ENCODE data around the gene CDH13.

CDH13 gene

GRCh38 chr16:82626791-82627261 lies at the start of gene CDH13:
Gene CDH13, plus strand, starts transcription at chr16:82626969.
- Histone ChIP-seq H3K79me2 (ENCODE audit: control insufficient read depth, low read length) (no peaks in the 10 kb centered on the region), H3K27ac (ENCODE audit: low read depth, low read length) (no peak within 1 kb of the TSS), H3K4me1 (ENCODE audit: control insufficient read depth, low read length) (no peaks in the 10 kb centered on the region), H3K4me3 (ENCODE audit: low read length) (no peak within 1 kb of the TSS), H4K20me1 (ENCODE audit: control insufficient read depth, insufficient read depth, low read depth, low read length) (no peaks in the 10 kb centered on the region), H3K9me2 (replicated peaks; ENCODE audit: control insufficient read depth, low read length) (no peaks in the 10 kb centered on the region), H3K4me2 (ENCODE audit: low read length) (no peak within 1 kb of the TSS), H3K36me3 (ENCODE audit: control insufficient read depth, low read length) (no peaks in the 10 kb centered on the region), H3K9me3 (ENCODE audit: control insufficient read depth, insufficient read depth, low read length) (no peaks in the 10 kb centered on the region), H3K27me3 (ENCODE audit: control insufficient read depth, low read length) (no peaks in the 10 kb centered on the region), H3F3A (ENCODE audit: control insufficient read depth, insufficient read depth) (no peaks in the 10 kb centered on the region)
- no peak for TF ChIP-seq CTCF (IDR thresholded peaks at IDR 0.05; ENCODE audit: low read depth, low read length, poor library complexity, severe bottlenecking)
- TF ChIP-seq EZH2phosphoT487 (IDR thresholded peaks at IDR 0.05; ENCODE audit: borderline replicate concordance, low read length): no peak

- Histone ChIP-seq H3K27ac (ENCODE audit: low read depth, low read length) (no peak overlapping the region), H3K36me3 (ENCODE audit: control insufficient read depth, low read length) (no peaks in the 10 kb centered on the region), H3K4me1 (ENCODE audit: control insufficient read depth, low read length) (no peaks in the 10 kb centered on the region), H3K9me2 (replicated peaks; ENCODE audit: control insufficient read depth, low read length) (no peaks in the 10 kb centered on the region), H3K9me3 (ENCODE audit: control insufficient read depth, insufficient read depth, low read length) (no peaks in the 10 kb centered on the region), H3K4me3 (ENCODE audit: low read length) (no peak overlapping the region), H4K20me1 (ENCODE audit: control insufficient read depth, insufficient read depth, low read depth, low read length) (no peaks in the 10 kb centered on the region), H3K4me2 (ENCODE audit: low read length) (no peak overlapping the region), H3K27me3 (ENCODE audit: control insufficient read depth, low read length) (no peaks in the 10 kb centered on the region), H3K79me2 (ENCODE audit: control insufficient read depth, low read length) (no peaks in the 10 kb centered on the region), H3F3A (ENCODE audit: control insufficient read depth, insufficient read depth) (no peaks in the 10 kb centered on the region)
- TF ChIP-seq EZH2phosphoT487 (IDR thresholded peaks at IDR 0.05; ENCODE audit: borderline replicate concordance, low read length): no peak
- TF ChIP-seq CTCF (IDR thresholded peaks at IDR 0.05; ENCODE audit: low read depth, low read length, poor library complexity, severe bottlenecking): no peak
Measured at GRCh38 chr16:82580298-82580890, 46.4 kb upstream of the CDH13 start.

GRCh38 chr16:82582975-82583374 lies 43.8 kb upstream of the CDH13 start:
- Histone ChIP-seq H3F3A (ENCODE audit: control insufficient read depth, insufficient read depth) (no peaks in the 10 kb centered on the region), H3K79me2 (ENCODE audit: control insufficient read depth, low read length) (no peaks in the 10 kb centered on the region), H3K27me3 (ENCODE audit: control insufficient read depth, low read length) (no peaks in the 10 kb centered on the region), H3K27ac (ENCODE audit: low read depth, low read length) (no peak overlapping the region), H3K4me2 (ENCODE audit: low read length) (no peak overlapping the region), H3K9me2 (replicated peaks; ENCODE audit: control insufficient read depth, low read length) (no peaks in the 10 kb centered on the region), H3K36me3 (ENCODE audit: control insufficient read depth, low read length) (no peaks in the 10 kb centered on the region), H4K20me1 (ENCODE audit: control insufficient read depth, insufficient read depth, low read depth, low read length) (no peaks in the 10 kb centered on the region), H3K9me3 (ENCODE audit: control insufficient read depth, insufficient read depth, low read length) (no peaks in the 10 kb centered on the region), H3K4me3 (ENCODE audit: low read length) (no peak overlapping the region), H3K4me1 (ENCODE audit: control insufficient read depth, low read length) (no peaks in the 10 kb centered on the region)
- no peak for TF ChIP-seq CTCF (IDR thresholded peaks at IDR 0.05; ENCODE audit: low read depth, low read length, poor library complexity, severe bottlenecking)
- TF ChIP-seq EZH2phosphoT487 (IDR thresholded peaks at IDR 0.05; ENCODE audit: borderline replicate concordance, low read length): no peak

Data from DOHH2 (cell line).